ENCODE measurements around the gene BTBD6. TPM values are rescaled to one million over a fixed set of nuclear protein-coding genes. Genes with fewer than 3 reads are reported as not detected.

The BTBD6 gene
- 67.4 TPM for polyA plus RNA-seq (2012; ENCODE audit: insufficient read depth, insufficient read length, low read depth)

DNA sequence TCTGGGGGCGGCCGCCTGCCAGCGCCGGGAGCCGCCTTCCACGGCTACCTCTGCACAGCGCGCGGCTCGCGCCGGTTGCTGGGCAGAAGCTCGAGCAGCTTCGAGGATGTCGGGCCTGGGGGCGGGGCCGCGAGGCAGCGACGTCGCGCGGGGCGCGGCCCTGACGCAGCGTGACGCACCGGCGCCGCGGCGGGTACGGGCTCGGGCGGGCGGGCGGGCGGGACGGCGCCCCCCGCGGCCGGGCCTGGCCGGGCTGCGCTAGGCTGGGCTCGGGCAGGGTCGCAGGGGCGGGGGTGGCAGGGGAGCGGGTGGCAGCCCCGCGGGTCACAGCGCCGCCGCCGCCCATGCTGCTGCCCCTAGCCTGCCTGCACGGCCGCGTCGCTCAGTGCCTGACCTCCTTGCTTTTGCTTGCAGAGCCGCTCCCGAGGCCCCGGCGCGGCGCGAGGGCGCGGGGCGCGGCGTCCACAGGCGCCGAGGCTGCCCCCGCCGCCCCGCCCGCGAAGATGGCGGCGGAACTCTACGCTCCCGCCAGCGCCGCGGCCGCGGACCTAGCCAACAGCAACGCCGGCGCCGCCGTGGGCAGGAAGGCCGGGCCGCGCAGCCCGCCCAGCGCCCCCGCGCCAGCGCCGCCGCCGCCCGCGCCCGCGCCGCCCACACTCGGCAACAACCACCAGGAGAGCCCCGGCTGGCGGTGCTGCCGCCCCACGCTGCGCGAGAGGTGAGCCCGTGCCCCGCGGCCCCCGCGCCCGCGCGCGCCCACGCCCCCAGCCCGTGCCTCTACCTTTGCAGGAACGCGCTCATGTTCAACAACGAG, at the start of gene BTBD6:
Gene BTBD6 (plus strand): TSS at position 166 of the 814 bp plus-strand sequence. CDS start 179 bp downstream, at position 345.
- Histone ChIP-seq H3K4me3 (ENCODE audit: low read depth, low read length) (peak within 1 kb of the TSS; percentile 66), H3K36me3 (peaks cover 41% of the 10 kb centered on the region), H3K9me3 (no peaks in the 10 kb centered on the region; the same call in 1 of the 2 replicates), H3K4me1 (no peaks in the 10 kb centered on the region), H3K27me3 (no peaks in the 10 kb centered on the region)
- TF ChIP-seq, protein P1, sequence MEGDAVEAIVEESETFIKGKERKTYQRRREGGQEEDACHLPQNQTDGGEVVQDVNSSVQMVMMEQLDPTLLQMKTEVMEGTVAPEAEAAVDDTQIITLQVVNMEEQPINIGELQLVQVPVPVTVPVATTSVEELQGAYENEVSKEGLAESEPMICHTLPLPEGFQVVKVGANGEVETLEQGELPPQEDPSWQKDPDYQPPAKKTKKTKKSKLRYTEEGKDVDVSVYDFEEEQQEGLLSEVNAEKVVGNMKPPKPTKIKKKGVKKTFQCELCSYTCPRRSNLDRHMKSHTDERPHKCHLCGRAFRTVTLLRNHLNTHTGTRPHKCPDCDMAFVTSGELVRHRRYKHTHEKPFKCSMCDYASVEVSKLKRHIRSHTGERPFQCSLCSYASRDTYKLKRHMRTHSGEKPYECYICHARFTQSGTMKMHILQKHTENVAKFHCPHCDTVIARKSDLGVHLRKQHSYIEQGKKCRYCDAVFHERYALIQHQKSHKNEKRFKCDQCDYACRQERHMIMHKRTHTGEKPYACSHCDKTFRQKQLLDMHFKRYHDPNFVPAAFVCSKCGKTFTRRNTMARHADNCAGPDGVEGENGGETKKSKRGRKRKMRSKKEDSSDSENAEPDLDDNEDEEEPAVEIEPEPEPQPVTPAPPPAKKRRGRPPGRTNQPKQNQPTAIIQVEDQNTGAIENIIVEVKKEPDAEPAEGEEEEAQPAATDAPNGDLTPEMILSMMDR (IDR thresholded peaks at IDR 0.05; ENCODE audit: low read depth, low read length): no peak
- DNase-seq: peak; percentile 93

DNA sequence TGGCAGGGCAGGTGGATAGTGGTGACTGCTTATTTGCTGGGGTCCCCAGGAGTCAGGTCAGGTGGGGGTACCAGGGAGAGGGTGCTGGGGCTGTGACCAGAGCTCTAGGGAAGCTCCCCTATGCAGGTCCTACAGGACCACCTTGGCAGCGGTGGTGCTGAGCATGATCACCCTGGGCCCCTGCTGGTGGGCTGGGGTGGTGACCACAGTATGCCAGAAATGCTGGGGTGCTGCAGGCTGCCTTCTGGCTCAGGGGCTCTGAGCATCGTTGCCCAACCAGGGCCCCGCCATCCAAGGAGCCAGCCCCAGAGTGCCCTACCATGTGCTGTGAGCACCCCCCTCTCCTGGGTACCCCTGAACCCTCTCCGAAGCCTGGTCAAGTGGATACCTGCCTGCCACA, 49.7 kb upstream of the BTBD6 start:
- H3K27me3 ChIP-seq: no peaks in the 10 kb centered on the region
- H3K36me3 ChIP-seq: no peaks in the 10 kb centered on the region
- DNase-seq: no peak
- no peak overlapping the region for H3K4me3 ChIP-seq (ENCODE audit: low read depth, low read length)
- TF ChIP-seq, protein P1 (IDR thresholded peaks at IDR 0.05; ENCODE audit: low read depth, low read length): peak; percentile 25; the same call in 1 of the 2 replicates
- peaks cover 16% of the 10 kb centered on the region for H3K4me1 ChIP-seq
- no peaks in the 10 kb centered on the region for H3K9me3 ChIP-seq

DNA sequence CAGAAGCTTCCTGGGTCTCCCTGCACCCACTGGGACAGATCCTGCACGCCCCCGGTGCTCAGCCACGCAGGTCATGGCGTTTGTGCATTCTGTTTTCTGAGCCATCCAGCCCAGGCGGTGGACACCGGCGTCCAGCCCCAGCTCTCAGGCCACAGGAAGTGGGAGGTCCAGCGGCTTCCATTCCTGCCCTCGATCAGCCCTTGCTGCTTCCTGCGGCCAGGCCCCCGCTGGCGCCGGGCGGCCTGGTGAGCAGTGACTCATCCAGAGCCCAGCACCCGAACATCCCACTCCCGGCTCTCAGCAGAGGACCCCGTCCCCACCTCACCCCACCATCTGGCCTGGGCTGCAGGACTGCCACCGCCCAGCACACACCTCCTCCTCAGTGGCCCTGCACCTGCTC, 49.2 kb upstream of the BTBD6 start:
- Histone ChIP-seq H3K4me3 (ENCODE audit: low read depth, low read length) (no peak overlapping the region), H3K9me3 (no peaks in the 10 kb centered on the region), H3K4me1 (peaks cover 16% of the 10 kb centered on the region), H3K36me3 (no peaks in the 10 kb centered on the region), H3K27me3 (no peaks in the 10 kb centered on the region)
- TF ChIP-seq, protein P1 (IDR thresholded peaks at IDR 0.05; ENCODE audit: low read depth, low read length): no peak
- no peak for DNase-seq

DNA sequence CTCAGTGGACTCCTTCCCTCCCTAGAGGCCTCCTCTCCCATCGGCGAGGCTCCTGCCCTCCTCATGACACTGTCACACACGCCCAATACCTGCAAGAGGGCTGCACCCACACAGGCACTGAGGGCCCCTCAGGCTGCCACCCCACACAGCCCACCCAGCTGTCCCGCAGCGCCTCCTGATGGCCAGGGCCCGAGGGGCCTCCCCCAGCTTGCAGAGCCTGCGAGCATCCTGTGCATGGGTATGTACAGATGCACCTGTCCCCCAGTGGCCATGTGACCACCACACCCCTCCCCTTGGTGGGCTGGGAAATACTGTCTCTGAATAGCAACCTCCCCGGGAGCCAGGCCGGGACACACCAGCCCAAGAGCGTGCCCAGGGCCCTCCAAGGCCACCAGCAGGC, 48.3 kb upstream of the BTBD6 start:
- no peak for DNase-seq
- no peaks in the 10 kb centered on the region for H3K36me3 ChIP-seq
- H3K27me3 ChIP-seq: no peaks in the 10 kb centered on the region
- TF ChIP-seq, protein P1 (IDR thresholded peaks at IDR 0.05; ENCODE audit: low read depth, low read length): peak; percentile 23; the same call in 1 of the 2 replicates
- H3K4me1 ChIP-seq: peaks cover 16% of the 10 kb centered on the region
- no peaks in the 10 kb centered on the region for H3K9me3 ChIP-seq
- H3K4me3 ChIP-seq (ENCODE audit: low read depth, low read length): no peak overlapping the region

DNA sequence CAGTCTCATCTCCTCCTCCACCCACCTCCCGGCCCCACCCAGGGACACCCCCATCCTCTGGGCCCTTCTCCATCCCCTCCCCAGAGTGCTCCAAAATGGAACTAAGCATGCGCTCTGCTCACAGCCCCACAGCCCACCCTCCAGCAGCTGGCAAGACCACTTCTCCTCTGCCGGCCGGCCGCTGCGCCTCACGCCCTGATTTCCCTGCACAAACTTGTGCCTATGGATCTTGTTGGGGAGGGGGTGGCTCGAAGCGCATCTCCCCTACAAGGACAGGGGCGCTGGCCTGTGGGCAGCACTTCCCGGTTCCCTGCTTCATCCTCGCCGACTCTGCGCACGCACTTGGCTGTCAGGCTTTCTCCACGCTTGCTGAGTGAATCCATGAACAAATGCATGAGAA, 47.7 kb upstream of the BTBD6 start:
- TF ChIP-seq, protein P1 (IDR thresholded peaks at IDR 0.05; ENCODE audit: low read depth, low read length): no peak
- Histone ChIP-seq H3K4me1 (peaks cover 16% of the 10 kb centered on the region), H3K9me3 (no peaks in the 10 kb centered on the region), H3K27me3 (no peaks in the 10 kb centered on the region), H3K36me3 (no peaks in the 10 kb centered on the region), H3K4me3 (ENCODE audit: low read depth, low read length) (no peak overlapping the region)
- no peak for DNase-seq

Measured in BE2C (cell line).